ENCODE measurements around the gene MYO15A. TPM values are rescaled to one million over a fixed set of nuclear protein-coding genes. Genes with fewer than 3 reads are reported as not detected.

Gene MYO15A
- total RNA-seq, 4 donors from 2014 or later = 0.30 to 0.68 (median 0.50) TPM

DNA sequence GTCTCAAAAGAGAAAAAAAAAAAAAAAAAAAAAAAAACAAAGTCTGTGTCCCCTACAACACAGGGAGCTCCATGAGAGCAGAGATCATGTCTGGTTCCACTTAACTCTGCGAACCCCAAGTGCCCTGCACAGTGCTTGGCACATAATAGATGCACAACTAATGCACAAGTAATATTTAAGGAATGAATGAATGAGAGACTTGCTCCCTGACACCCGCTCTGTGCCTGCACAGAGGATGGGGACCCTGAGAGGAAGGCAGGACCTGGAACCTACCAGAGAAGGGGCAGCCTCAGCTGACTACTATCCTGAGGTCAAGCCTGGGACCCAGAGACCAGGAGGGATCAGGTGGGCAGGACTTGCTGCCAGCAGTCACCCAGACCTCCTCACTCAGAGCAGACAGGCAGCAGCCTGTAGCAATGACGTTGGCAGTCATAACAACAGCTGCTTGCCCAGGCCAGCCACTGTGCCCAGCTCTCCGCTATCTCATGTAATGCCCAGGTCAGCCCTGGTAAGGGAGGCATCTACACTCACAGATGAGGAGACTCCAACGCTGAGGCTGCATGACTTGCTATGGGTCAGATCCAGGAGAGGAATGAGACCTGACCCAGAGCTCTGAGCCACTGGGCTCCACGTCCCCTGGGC lies 2.9 kb downstream of the MYO15A start:
- no peak overlapping the region for H3K4me3 ChIP-seq (ENCODE audit: low read depth, poor library complexity, severe bottlenecking)
- WGBS, 2 donors = 65 to 72% methylated on average over 5 to 6 of the region's 6 CpGs
- TF ChIP-seq POLR2A (IDR thresholded peaks at IDR 0.05) = no peak
- TF ChIP-seq, protein P1, sequence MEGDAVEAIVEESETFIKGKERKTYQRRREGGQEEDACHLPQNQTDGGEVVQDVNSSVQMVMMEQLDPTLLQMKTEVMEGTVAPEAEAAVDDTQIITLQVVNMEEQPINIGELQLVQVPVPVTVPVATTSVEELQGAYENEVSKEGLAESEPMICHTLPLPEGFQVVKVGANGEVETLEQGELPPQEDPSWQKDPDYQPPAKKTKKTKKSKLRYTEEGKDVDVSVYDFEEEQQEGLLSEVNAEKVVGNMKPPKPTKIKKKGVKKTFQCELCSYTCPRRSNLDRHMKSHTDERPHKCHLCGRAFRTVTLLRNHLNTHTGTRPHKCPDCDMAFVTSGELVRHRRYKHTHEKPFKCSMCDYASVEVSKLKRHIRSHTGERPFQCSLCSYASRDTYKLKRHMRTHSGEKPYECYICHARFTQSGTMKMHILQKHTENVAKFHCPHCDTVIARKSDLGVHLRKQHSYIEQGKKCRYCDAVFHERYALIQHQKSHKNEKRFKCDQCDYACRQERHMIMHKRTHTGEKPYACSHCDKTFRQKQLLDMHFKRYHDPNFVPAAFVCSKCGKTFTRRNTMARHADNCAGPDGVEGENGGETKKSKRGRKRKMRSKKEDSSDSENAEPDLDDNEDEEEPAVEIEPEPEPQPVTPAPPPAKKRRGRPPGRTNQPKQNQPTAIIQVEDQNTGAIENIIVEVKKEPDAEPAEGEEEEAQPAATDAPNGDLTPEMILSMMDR (IDR thresholded peaks at IDR 0.05) = no peak
- no peak for DNase-seq (ENCODE audit: low spot score in 2 of 2)
- intact Hi-C loops (cut with DNase I; ENCODE audit: low total_unique reads) = no loop called here

DNA sequence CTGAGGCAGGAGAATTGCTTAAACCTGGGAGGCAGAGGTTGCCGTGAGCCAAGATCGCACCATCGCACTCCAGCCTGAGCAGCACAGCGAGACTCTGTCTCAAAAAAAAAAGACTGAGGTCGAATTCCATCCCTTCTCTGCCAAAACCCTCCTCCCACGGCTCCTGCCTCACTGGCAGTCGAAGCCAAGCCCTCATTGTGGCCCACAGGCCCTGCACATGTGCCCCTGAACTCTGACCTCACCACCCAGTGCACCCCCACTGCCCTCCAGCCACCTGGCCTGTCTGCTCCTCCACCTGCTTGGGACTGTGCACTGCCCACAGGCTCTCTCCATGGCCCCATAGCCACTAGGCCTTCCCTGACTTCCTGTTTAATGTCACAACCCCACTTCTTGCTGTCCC lies 7.0 kb downstream of the MYO15A start:
- H3K4me3 ChIP-seq (ENCODE audit: low read depth, poor library complexity, severe bottlenecking) = no peak overlapping the region
- no peak for DNase-seq (ENCODE audit: low spot score in 2 of 2)
- no peak for TF ChIP-seq POLR2A (IDR thresholded peaks at IDR 0.05)
- TF ChIP-seq, protein P1 (IDR thresholded peaks at IDR 0.05) = no peak
- intact Hi-C loops (cut with DNase I; ENCODE audit: low total_unique reads) = no loop called here
- WGBS, 2 donors = 71 to 83% methylated on average over 7 of the region's 7 CpGs

DNA sequence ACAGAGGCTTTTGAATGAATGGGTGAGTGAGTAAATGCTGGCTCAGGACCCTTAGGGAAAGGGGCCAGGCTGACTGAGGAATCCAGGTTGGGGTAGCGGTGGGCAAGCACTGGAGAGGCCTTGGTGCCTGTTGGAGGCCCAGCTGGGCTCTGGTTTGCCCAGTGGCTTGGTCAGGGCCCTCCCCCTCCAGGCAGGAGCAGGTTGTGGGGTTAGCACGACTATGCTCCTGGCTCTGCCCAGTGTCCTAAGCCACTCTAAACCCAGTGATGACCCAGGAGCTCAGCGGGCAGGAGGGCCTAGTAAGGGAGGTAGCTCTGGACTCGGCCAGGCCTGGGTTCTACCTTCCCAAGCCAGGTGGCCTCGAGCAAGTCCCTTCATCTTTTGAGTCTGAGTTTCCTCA lies 7.5 kb downstream of the MYO15A start:
- WGBS, 2 donors = 86 to 100% methylated on average over 2 to 5 of the region's 5 CpGs
- TF ChIP-seq, protein P1 (IDR thresholded peaks at IDR 0.05) = no peak
- TF ChIP-seq POLR2A (IDR thresholded peaks at IDR 0.05) = no peak

DNA sequence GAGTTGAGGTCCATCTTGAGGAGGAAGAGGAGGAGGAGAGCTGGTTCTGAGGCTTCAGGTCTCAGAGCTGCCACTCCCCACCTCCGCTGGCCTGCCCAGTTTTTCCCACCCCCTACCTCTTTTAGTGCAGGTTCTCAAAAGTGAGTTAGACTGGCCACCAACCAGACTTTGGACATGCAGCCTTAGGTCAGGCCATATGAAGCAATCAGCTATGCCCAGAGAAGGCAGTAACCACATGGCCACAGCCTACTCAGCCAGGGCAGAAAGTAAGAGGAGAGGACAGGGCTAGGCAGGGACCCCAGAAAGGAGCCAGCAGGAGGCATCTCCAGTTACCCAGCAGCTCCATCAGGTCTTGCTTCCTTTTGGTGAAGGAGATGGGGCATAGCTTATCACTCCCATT lies 9.0 kb downstream of the MYO15A start:
- no peak overlapping the region for H3K4me3 ChIP-seq (ENCODE audit: low read depth, poor library complexity, severe bottlenecking)
- no peak for DNase-seq (ENCODE audit: low spot score in 2 of 2)
- 95 to 100% methylated on average over 1 of the region's 1 CpG for WGBS, 2 donors
- intact Hi-C loops (cut with DNase I; ENCODE audit: low total_unique reads) = no loop called here
- TF ChIP-seq POLR2A (IDR thresholded peaks at IDR 0.05) = no peak
- TF ChIP-seq, protein P1 (IDR thresholded peaks at IDR 0.05) = no peak

More for the DNA sequence above, 7.5 kb downstream of the MYO15A start:
- DNase-seq (ENCODE audit: low spot score in 2 of 2) = no peak
- intact Hi-C loops (cut with DNase I; ENCODE audit: low total_unique reads) = no loop called here
- no peak overlapping the region for H3K4me3 ChIP-seq (ENCODE audit: low read depth, poor library complexity, severe bottlenecking)

DNA sequence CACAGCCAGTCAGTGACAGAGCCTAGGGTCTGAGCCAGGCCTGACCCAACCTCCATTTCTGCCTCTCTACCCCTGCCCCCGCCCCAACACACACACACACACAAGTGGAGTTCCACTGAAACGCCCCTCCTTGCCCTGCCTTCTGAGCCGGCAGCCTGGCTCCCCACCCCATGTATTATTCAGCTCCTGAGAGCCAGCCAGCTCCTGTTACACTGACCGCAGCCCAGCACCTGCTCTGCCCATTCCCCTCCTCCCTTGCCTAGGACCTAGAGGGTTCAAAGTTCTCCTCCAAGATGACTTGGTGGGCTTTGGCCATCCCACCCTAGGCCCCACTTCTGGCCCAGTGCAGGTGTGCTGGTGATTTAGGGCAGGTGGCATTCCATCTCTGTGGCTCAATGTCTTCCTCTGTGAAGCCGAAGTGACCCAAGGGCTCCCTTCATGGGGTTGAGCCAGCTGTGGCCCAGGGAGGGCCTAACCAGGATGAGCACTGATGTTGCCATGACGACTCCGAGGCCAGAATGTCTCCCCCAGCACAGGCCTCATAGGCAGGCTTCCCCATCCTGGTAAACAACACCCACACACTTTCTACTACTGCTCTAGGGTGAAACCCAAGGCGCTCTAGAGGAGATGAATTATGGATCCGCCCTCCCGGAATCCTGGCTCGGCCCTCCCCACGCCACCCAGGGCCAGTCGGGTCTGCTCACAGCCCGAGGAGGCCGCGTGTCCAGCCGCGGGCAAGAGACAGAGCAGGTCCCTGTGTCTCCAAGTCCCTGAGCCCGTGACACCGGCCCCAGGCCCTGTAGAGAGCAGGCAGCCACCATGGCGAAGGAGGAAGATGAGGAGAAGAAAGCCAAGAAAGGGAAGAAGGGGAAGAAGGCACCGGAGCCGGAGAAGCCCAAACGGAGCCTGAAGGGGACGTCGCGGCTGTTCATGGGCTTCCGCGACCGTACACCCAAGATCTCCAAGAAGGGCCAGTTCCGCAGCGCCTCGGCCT lies 9.7 kb downstream of the MYO15A start:
- no peak for TF ChIP-seq POLR2A (IDR thresholded peaks at IDR 0.05)
- TF ChIP-seq, protein P1 (IDR thresholded peaks at IDR 0.05) = no peak
- H3K4me3 ChIP-seq (ENCODE audit: low read depth, poor library complexity, severe bottlenecking) = no peak overlapping the region
- DNase-seq (ENCODE audit: low spot score in 2 of 2) = no peak
- intact Hi-C loops (cut with DNase I; ENCODE audit: low total_unique reads) = no loop called here
- WGBS, 2 donors = 91% methylated on average over 33 of the region's 33 CpGs
